NCI-H1694 treated with DMSO at 0.1 percent for 48 hours (cell line): ENCODE measurements around the gene ZBTB12.
"Not testable (repeated sequence)": the region's sequence is repeated elsewhere in the genome, so short reads cannot be mapped to it uniquely, and the experiment has no call there.

Experiments used
- DNase-seq: peaks from one replicate; lab custom pipeline; 2025; lab: John Stamatoyannopoulos, UW

ZBTB12 gene

DNA sequence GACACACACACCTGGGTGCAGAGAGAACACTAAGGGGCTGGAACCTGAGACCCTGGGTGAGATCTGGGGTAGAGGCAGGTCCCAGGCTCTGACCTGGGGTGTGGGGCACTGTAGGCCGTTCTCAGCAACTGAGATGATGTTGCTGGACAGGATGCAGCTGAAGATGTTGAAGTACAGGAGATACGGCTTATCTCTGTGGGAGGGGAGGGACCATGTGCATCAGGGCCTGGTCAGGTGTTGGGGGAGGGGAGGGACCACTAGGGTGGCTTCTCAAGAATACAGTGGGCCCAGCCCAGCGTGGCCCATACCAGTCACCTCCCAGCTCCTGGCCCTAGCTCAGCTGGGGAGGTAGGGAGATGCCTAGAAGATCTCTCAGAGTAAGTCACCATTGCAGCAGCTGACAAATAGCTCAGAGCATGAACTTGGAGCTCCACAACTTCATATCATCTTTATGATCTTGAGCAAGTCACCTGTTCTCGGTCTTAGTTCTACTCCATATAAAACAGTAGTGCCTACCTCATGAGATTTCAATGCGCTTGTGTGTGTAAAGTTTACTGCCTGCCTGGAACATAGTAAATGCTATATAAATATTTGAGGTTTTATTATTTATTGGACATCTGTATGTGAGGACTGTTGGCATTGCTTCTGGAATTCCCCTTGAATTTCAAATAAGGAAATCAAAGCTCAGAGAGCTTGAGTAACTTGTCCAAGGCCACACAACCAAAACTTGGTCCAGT is 26.9 kb downstream of the ZBTB12 start:
- no peak for DNase-seq

- no peak for DNase-seq
Observed at GRCh38 chr6:31874084-31874670, 27.7 kb downstream of the ZBTB12 start.

DNA sequence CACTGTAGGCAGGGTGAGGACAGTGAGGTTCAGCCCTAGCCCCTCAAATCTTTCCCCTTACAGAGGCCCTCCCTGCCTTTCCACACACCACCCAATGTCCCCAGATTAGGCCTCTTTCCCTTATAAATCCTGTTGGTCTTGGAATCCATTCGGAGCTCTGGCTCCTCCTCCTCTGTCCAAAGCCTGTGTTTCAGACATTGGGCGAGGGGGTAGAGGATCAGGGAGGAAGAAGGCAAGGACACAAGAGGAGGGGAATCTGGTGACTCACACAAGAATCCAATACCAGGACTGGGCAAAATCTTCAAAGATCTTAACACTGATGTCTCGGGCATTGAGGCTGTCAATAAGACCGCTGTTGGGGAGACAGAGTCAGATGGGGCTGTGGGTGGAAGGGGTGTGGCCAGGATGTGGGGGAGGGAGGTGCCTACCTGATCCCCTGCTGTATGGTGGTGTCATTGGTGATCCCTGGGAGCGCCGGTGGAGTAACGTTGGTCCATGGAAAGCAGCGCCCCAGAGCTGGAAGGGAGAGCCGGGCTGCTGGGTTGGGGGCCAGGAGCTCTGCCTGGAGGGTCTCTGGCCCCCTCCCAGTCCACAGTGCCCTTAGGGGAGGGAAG is 30.7 kb downstream of the ZBTB12 start:
- no peak for DNase-seq

DNA sequence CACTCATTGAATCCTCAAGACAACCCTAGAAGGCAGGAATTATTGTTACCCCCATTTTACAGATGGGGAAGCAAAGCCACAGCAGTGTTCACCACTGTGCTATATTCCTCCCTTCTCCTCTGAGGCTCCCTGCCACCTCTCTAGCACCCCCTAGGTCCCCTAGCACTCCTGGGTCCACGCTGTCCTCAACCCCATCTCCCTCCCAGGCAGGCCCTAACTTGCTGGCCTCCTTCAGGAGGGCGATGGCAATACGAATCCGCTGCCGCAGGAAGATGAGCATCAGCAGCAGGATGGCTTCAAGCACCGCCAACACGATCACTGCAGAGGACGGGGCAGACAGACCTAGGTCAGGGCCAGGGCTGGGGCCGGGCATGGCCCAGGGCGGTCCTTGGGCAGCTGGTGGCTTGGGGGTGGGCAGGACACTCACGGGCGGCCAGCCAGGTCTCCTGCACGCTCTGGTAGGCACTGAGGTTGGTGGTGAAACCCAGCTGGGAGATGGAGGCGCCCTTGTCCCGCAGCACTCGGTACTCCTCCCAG is 31.4 kb downstream of the ZBTB12 start:
- no peak for DNase-seq

DNA sequence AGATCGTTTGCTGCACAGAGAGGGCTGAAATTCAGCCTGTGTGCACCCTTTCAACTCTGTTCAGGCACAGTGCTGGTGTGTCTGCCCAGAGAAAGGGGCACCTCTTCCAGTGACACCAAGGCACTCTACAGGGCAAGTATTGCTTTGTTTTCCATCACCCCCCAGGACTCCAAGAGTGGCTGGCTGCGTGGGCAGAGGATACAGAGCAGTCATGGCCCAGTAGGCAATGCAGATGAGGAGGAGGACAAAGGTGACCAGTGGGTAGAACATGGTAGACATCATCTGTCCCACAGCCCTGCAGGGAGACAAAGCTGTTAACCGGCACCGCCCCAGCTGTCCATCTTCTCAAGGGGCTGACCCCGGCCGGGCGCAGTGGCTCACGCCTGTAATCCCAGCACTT is 32.5 kb downstream of the ZBTB12 start:
- DNase-seq, result no peak

- not testable (repeated sequence) for DNase-seq
Observed at GRCh38 chr6:31868658-31868971, 33.3 kb downstream of the ZBTB12 start.

DNA sequence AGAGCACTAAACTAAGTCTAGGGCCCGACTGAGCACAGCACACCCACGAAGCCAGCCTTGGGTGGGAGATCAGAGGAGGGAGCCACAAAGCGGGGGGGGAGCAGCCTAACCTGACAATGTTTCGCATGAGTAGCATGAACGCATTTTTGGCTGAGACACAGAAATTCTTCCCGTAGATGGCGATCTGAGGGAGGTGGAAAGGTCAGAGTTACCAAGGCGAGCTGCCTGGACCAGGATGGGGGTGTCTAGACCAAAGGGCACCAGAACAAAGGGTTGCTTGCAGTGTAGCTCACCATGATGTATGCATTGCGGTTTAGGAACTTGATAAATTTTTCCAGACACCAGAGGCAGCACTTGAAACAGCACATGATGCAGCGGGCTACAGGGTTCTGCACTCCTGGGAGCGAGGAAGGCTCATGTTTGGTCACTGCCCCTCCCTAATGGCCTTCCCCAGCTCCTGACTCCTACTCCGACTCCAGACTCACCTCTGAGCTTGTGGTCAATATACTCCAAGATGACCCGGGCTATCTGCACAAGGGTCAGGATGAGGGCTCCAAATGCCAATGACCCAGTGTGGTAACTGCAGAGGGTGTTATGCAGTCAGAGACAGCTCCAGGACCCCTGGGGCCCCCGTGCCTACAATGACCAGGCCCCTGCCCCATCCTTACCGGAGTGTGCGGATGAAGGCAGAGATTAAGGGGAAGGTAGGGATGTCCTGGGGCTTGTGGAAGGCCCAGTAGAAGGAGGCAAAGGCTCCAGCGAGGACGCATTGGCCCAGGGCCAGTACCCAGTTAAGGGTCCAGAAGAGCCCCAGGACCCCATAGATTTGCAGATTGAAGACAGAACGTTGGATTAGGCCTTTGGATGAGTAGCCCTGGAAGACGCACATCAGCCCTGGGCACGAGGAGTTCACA is 36.4 kb downstream of the ZBTB12 start:
- DNase-seq, result no peak

GRCh38 chr6:31864818-31865204 is 37.1 kb downstream of the ZBTB12 start:
- DNase-seq, result no peak

GRCh38 chr6:31864123-31864562 is 37.7 kb downstream of the ZBTB12 start:
- DNase-seq, result not testable (repeated sequence)

DNA sequence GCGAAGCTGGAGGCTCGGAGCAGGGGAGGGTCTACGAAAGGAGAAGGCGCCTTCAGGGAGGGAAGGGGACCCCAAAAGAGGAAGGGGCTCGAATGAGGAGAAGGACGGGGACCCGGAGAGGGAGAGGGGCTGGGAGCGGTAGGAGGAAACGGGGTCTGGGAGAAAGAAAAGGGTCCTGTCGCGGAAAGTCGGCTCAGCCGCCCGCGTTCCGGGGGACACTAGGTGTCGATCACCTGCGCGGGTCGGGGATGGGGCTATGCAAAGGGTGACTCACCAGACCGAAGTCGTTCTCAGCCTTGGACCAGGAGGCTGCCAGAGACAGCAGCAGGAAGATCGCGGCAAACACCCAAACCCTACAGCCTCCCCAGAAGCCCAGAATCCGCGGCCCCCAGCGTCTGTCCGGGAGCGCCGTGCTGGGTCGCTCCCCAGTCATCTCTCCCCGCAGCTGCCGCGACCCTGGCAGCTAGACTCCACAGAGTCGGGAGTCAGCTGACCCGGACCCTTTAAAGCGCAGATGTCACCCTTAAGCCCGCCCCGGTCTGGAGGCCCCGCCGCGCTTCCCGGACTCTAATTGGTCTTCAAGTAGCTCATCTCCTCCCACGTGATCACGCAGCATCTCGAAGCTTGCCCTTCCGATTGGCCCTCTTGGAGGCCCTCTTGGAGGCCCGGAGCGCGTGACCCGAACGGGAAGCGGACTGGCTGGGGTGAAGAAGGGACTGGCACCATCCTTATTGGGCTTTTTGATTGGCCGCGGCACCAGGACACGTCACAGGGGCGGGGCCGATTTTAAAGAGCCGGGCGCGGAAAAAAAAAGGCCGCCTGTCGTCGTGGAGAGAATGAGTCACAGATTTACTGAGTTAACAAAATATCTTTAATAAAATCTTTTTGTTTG is 39.3 kb downstream of the ZBTB12 start, which contains the start of gene NEU1:
Gene NEU1 (minus strand): TSS at position 478 of the 892 bp plus-strand sequence. CDS start 45 bp downstream, at position 433.
- peak; percentile 98 for DNase-seq

DNA sequence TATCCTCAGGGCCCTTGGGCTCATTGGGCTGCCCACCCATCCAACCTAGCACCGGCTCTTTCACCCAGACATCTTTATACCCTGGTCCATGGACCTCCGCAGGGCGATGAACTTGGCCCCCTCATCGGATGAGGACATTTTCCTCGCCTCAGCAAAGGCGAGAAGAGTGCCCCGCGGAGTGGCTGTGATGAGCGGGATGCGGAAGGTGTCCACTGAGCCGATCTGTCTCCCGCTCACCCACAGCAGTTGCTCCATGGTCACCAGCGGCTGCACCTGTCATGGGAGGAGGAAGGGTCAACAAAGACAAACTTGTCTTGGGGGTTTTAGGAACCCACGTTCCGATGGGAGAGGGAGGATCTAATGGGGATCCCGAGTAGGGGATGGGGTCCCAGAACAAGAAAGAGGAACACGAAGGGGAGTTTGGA is 40.0 kb downstream of the ZBTB12 start:
- no peak for DNase-seq

GRCh38 chr6:31861150-31861549 is 40.7 kb downstream of the ZBTB12 start:
- DNase-seq, result no peak

GRCh38 chr6:31860349-31860748 is 41.5 kb downstream of the ZBTB12 start:
- no peak for DNase-seq

DNA sequence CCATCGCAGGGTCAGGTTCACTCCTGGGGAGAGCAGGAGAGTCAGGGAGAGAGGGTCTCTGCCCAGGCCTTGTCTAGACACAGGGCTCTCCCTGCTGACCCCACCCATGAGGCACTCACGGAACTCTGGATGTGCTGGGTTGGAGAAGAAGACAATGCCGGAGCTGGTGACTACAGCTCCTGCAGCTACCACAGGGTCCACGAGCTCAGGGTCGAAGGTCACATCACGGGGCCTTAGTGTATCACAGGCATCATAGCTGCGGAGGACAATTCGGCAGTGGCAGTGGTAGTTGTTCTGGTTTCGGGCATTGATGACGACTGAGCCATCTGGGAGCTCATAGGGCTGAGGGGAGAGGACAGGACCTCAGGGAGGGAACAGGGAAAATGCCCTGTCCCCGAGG is 42.0 kb downstream of the ZBTB12 start:
- no peak for DNase-seq

DNA sequence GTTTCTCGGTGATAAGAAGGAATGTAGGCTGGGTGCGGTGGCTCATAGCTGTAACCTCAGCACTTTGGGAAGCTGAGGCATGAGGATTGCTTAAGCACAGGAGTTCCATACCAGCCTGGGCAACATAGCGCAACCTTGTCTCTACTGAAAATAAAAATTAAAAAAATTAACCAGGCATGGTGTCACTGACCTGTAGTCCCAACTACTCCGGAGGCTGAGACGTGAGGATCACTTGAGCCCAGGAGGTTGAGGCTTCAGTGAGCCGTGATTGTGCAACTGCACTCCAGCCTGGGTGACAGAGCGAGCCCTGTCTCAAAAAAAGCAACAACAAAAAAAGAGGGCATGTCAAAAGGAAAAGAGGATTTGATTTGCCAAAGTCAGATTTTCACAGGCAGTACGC is 43.2 kb downstream of the ZBTB12 start:
- DNase-seq, result no peak

DNA sequence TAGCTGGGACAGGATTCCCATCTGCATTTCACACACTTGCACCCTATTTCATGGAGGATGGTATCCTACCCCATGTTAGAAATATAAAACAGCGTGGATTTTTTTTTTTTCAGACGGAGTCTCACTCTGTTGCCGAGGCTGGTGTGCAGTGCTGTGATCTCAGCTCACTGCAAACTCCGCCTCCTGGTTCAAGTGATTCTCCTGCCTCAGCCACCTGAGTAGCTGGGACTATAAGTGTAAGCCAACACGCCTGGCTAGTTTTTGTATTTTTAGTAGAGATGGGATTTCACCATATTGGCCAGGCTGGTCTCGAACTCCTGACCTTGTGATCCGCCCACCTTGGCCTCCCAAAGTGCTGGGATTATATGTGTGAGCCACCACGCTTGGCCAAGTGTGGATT is 44.1 kb downstream of the ZBTB12 start:
- not testable (repeated sequence) for DNase-seq

DNA sequence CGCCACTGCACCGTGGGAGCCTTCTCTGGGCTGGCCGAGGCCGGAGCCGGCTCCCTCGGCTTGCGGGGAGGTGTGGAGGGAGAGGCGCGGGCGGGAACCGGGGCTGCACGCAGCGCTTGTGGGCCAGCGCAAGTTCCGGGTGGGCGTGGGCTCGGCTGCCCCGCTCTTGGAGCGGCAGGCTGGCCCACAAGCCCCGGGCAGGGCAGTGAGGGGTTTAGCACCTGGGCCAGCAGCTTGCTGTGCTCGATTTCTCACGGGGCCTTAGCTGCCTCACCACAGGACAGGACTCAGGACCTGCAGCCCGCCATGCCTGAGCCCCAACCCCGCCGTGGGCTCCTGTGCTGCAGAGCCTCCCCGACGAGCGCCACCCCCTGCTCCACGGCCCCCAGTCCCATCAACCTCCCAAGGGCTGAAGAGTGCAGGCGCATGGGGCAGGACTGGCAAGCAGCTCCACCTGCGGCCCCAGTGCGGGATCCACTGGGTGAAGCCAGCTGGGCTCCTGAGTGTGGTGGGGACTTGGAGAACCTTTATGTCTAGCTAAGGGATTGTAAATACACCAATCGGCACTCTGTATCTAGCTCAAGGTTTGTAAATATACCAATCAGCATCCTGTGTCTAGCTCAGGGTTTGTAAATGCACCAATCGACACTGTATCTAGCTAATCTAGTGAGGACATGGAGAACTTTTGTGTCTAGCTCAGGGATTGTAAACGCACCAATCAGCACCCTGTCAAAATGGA is 49.7 kb downstream of the ZBTB12 start:
- DNase-seq, result not testable (repeated sequence)

DNA sequence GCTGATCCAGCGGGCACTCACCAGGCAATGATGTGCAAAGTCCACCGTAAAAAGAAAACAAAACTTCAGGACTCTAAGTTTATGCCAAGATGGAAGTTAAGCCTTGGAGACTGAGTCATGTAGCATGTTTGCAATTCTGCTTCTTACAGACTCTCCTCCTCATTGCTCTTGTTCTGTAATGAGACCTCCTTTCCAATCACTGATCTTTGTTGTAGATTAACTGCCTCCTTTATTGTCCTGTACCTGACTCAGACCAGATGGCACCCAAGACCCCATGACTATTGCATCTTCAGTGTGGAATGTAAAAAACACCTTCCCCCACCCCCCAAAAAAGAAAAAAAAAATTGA is 50.4 kb downstream of the ZBTB12 start:
- no peak for DNase-seq

- DNase-seq, result no peak
Observed at GRCh38 chr6:31850765-31851484, 51.0 kb downstream of the ZBTB12 start.
